Calu3 (cell line): ENCODE results near the gene ASB2. TPM values are rescaled to one million over a fixed set of nuclear protein-coding genes. Genes with fewer than 3 reads are reported as not detected.
A peak's percentile ranks its signal among the peaks of the same experiment; 100 is the strongest.

Experiments used
- BruUV-seq: library from RNA; stranded (reverse); fragments of 400-500 nt; replicated peaks from 2 replicates; lab custom pipeline; 2021; lab: Mats Ljungman, UMichigan
- CTCF ChIA-PET: fragments of 300-600 bp; sonication (Branson Sonifier 250); formaldehyde crosslinking; loops from one replicate; lab custom pipeline; 2022; ENCODE audit warnings: antibody characterized with exemption; lab: Charles Lee
- DNase-seq: peaks from one replicate; pipeline ENCODE4 v3.0.0; 2022
- H3K27ac Mint-ChIP-seq: one replicate; pipeline ENCODE4 v1.8.0; 2022; ENCODE audit warnings: mixed read lengths; ENCODE audit not compliant: unreplicated experiment
- H3K27me3 Mint-ChIP-seq: one replicate; pipeline ENCODE4 v1.8.0; 2022; ENCODE audit warnings: mixed read lengths; ENCODE audit not compliant: unreplicated experiment
- H3K36me3 Mint-ChIP-seq: one replicate; pipeline ENCODE4 v1.8.0; 2022; ENCODE audit warnings: mild to moderate bottlenecking, moderate library complexity, mixed read lengths; ENCODE audit not compliant: insufficient read depth, unreplicated experiment
- H3K4me1 Mint-ChIP-seq: one replicate; pipeline ENCODE4 v1.8.0; 2022; ENCODE audit warnings: mild to moderate bottlenecking, low read depth, mixed read lengths; ENCODE audit not compliant: unreplicated experiment
- H3K4me3 Mint-ChIP-seq: one replicate; pipeline ENCODE4 v1.8.0; 2022; ENCODE audit warnings: mild to moderate bottlenecking, low read depth, moderate library complexity, mixed read lengths; ENCODE audit not compliant: unreplicated experiment
- H3K9me3 Mint-ChIP-seq: one replicate; pipeline ENCODE4 v1.8.0; 2022; ENCODE audit warnings: low read depth, mixed read lengths; ENCODE audit not compliant: unreplicated experiment
- CTCF ChIP-seq: fragments of 200-600 bp; IDR thresholded peaks from one replicate; pipeline ENCODE4 v1.8.0; 2022; ENCODE audit warnings: antibody characterized with exemption; ENCODE audit not compliant: unreplicated experiment
- intact Hi-C: fragments of 100-400 bp; cut with micrococcal nuclease; formaldehyde crosslinking; loops from one replicate; pipeline ENCODE4 v1.10.0; 2022; ENCODE audit not compliant: unreplicated experiment
- total RNA-seq: library from RNA; stranded (reverse); gene quantifications from 2 replicates; pipeline ENCODE4 v1.2.3, GENCODE V29; 2022

ASB2 gene
- total RNA-seq, 1 experiment from 2014 or later = 0.19 TPM

GRCh38 chr14:93945070-93945399 is 31.3 kb downstream of the ASB2 start:
- Mint-ChIP-seq H3K4me1 (peaks cover 47% of the 10 kb centered on the region), H3K4me3 (no peak overlapping the region), H3K9me3 (no peaks in the 10 kb centered on the region), H3K36me3 (peaks cover 16% of the 10 kb centered on the region), H3K27ac (no peak overlapping the region), H3K27me3 (no peaks in the 10 kb centered on the region)
- BruUV-seq = no TSS peak
- intact Hi-C loops = no loop called here
- no peak for TF ChIP-seq CTCF
- CTCF ChIA-PET = no interaction called here
- DNase-seq = no peak

DNA sequence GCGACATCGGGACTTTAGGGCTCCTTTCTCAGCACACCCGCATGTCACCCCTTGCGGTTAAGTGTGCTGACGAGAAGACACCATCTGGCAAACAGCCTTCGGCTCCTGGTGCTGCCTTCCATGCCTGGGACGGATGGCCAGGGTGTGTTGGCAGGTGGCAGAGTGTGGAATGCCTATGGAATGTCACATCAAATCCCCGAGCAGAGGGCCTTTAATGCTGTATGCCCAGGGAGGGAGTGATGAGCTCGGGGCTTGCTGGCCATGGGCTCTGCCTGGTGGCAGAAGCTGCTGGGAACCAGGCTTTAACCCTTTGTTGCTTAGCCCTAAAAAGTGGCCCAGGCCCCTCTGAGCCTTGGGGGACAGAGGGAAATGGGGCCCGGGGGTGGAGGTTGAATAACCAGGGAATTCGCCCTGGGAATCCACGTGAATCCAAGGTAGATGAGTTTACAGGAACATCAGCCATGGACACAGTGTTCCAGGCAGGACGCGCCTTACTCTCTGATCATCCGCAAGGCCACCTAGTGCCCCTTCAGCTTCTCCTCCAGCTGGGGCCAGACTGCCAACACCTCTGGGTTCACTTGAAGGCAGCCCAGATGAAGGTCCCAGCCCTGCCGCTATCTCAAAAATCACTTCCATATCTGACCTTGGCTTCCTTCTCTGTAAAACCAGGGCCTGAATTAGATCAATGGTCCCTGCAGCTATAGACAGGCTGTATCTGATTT is 31.9 kb downstream of the ASB2 start:
- no peak for TF ChIP-seq CTCF
- H3K36me3 Mint-ChIP-seq = peaks cover 16% of the 10 kb centered on the region
- H3K4me1 Mint-ChIP-seq = peaks cover 47% of the 10 kb centered on the region
- no TSS peak for BruUV-seq
- no peak overlapping the region for H3K27ac Mint-ChIP-seq
- no peak overlapping the region for H3K4me3 Mint-ChIP-seq
- no peak for DNase-seq
- CTCF ChIA-PET = no interaction called here
- H3K27me3 Mint-ChIP-seq = no peaks in the 10 kb centered on the region
- H3K9me3 Mint-ChIP-seq = no peaks in the 10 kb centered on the region
- intact Hi-C loops = no loop called here

- Mint-ChIP-seq H3K36me3 (peaks cover 16% of the 10 kb centered on the region), H3K9me3 (no peaks in the 10 kb centered on the region), H3K27me3 (no peaks in the 10 kb centered on the region), H3K4me1 (peaks cover 47% of the 10 kb centered on the region), H3K27ac (no peak overlapping the region), H3K4me3 (no peak overlapping the region)
- intact Hi-C loops = no loop called here
- TF ChIP-seq CTCF = no peak
- CTCF ChIA-PET = no interaction called here
- no TSS peak for BruUV-seq
- no peak for DNase-seq
Measured at GRCh38 chr14:93943930-93944329, 32.4 kb downstream of the ASB2 start.

DNA sequence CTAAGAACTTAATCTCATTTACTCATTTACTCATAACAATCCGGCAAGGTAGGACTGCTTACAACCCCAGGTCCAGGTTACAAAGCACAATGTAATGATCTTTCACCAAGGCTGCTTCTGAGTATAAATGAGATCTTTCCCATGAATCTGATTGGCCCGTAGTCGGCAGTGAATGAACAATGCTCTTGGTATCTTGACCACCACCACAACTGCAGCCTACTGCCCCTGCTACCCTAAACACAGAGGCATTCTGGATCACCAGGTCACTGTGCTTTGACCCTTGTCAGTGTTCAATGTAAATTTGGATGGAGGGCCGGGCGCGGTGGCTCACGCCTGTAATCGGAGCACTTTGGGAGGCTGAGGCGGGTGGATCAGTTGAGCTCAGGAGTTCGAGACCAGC is 33.3 kb downstream of the ASB2 start:
- peaks cover 16% of the 10 kb centered on the region for H3K36me3 Mint-ChIP-seq
- intact Hi-C loops = no loop called here
- DNase-seq = peak; percentile 19
- no peak for TF ChIP-seq CTCF
- CTCF ChIA-PET = interaction anchor here (0.8 to 2.9 kb wide), 2 partner anchors 22 to 28 kb away, joined by 3 to 13 read pairs; no protein-coding TSS in a partner anchor
- no peaks in the 10 kb centered on the region for H3K27me3 Mint-ChIP-seq
- peaks cover 47% of the 10 kb centered on the region for H3K4me1 Mint-ChIP-seq
- H3K9me3 Mint-ChIP-seq = no peaks in the 10 kb centered on the region
- H3K27ac Mint-ChIP-seq = no peak overlapping the region
- no TSS peak for BruUV-seq
- H3K4me3 Mint-ChIP-seq = no peak overlapping the region
